GM19099 (cell line): ENCODE measurements around the gene IL1RL1.

Source experiments
- POLR2A ChIP-seq: IDR thresholded peaks from 3 replicates; pipeline ENCODE4 v1.6.1; 2011; ENCODE audit warnings: low read depth; ENCODE audit not compliant: insufficient read length; ENCODE audit errors: extremely low read depth

The IL1RL1 gene

GRCh38 chr2:102345329-102345920, 34.1 kb downstream of the IL1RL1 start:
- TF ChIP-seq POLR2A, result no peak

DNA sequence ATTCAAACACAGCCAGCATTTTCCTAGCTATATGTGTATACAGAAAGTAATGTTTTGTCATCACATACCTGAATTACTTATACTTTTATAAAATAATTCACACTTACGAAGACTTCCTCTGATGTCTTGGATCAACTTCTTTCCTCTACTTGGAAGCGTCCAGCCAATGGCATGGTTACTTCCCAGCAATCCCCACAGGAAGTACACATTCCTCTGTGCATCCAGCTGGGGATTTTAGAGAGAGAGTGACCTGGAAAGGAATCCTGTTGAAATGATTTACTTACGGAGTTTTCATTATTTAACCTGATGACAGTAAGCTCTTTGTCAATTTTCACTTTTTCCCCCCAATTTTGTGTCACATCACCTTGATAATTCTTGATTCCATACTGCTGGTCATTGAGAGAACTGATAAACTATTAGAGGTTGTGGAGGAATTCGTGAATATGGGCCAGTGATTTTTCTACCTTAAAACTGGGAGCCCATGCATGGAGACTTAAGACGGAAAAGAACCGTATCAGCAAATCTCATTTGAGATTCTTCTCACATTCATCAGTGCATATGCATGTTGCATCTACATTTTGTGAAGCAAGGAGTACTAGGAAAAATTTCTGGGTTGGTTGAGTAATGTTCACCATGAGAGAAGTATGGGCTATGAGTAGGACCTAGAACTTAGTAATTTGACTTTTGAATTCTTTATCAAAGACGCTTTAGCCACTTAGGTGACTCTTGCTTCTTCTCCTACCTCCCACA, 35.2 kb downstream of the IL1RL1 start:
- no peak for TF ChIP-seq POLR2A

DNA sequence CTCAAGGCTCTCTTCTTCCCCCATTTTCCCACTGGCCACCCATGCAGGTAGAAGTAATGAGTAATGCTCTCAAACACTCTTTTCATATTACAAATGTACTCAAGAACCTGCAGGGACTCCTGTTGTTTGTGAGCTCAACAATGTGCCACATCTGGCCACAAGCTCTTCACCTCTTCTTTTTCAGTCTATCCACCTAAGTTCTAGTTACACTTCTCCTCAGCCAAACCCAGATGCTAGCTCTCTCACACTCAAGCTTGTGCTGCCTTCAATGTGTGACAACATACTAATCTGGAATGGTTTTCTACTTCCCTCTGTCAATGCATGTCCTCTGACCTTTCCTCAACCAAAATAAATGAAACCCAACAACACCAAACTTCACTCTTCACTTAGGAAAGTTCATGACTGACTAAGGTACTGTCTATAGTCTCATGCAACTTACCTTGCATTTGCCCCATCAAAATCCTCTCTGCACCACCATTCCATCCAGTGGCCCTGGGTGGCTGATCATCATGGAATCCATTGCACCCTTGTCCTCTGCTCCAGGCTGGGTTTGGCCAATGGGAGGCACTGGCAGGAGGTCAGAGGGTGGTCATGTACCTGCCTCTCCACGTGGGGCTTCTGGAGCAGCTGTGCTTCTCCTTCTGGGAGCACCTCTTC, 38.9 kb downstream of the IL1RL1 start:
- no peak for TF ChIP-seq POLR2A

DNA sequence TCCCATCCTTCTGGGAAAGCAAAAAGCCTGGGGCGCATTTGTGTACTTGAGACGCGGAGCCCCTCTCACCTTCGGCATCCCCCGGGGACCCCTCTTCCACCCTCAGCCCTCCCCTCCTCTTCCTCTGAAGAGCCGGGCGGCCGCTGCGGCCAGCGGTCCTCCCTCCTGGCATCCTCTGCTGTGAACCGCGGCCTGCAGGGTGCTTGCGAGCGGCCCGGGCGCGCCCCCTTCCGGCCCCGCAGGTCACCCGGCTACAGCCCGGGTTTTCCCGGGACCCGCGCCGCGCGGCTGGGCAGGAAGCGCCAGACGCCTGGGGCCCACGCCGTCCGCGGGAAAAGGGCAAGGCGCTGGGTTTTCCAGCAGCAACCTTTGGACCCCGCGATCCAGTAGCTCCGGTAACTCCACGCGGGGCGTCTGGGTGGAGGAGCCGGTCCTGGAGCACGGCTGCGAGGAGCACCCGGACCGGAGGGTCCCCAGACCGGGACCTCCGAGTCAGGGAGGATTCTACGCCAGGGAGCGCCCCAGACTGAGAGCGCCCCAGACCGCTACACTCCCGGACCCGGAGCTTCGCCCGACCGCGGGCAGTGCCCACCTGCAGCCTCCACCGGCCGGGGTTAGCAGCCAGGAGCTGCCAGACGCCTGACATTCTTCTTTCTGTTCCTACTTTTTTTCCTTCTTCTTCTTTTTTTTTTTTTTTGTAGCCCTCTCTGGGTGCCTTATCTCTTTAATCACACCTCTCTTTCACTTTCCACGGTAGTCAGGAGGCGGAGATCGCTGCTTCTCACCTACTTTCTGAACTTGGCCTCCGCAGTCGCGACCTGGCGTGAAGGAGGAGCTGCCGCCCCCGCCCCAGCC, 44.4 kb downstream of the IL1RL1 start, which contains the start of gene IL18R1:
Gene IL18R1, plus strand, starts transcription at position 271 of the 855 bp plus-strand sequence. CDS start 6,865 bp downstream, outside the sequence.
- TF ChIP-seq POLR2A, result no peak

GRCh38 chr2:102356381-102356712, 45.0 kb downstream of the IL1RL1 start:
- TF ChIP-seq POLR2A, result no peak

- TF ChIP-seq POLR2A, result no peak
These were observed 45.4 kb downstream of the IL1RL1 start for GRCh38 chr2:102356741-102357140.

DNA sequence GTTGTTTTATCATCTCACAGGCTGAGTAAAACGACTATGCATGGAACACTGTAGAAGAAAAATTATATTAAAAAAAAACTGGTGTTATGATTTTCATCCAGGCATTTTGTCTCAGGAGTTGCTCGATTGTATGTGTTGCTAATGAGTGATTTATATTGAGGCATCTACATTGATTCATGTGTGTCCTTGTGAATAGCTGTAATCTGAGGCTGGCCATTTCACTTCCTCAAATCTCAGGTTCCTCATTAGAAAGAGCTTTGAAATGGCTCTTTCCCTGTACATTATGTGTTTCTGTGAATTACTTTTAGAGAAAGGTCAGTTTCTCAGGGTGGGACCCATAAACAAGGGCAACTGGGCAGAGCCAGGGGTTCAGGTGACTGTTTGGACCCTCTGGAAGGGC, 46.6 kb downstream of the IL1RL1 start:
- TF ChIP-seq POLR2A, result no peak

DNA sequence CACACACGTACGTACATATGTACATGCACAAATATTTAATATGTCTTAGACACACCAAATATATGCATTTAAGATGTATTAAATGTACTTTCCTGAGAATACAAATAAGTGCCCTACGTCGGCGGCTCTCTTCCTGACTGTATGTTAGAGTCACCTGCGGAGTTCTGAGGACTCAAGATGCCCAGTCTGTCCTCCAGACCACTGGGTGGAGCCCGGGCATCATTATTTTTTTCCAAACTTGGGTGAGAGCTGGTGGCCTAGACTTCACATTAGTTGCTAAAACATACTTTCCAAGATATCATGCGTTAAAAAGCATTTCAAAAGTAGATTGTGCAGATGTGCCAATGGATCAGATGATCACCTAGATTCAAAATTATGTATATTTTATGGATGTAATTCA, 47.1 kb downstream of the IL1RL1 start:
- TF ChIP-seq POLR2A, result no peak

DNA sequence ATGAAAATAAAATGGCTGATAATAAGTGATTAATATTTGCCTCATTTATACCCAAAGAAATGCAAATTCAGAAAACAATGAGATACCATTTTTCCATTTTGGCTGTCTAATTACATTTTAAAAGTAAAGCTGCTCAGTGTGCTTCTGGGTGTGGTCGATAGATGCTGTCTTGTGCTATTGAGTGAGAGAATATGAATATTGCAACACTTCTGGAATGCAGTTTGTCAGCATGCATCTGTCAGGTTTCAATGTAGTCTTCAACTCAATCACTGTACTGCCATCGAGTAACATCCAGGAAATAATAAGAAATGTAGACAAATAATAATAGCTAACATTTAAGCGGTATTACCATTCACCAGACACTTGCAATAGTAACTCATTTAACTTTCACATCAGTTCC, 48.2 kb downstream of the IL1RL1 start:
- TF ChIP-seq POLR2A, result no peak

DNA sequence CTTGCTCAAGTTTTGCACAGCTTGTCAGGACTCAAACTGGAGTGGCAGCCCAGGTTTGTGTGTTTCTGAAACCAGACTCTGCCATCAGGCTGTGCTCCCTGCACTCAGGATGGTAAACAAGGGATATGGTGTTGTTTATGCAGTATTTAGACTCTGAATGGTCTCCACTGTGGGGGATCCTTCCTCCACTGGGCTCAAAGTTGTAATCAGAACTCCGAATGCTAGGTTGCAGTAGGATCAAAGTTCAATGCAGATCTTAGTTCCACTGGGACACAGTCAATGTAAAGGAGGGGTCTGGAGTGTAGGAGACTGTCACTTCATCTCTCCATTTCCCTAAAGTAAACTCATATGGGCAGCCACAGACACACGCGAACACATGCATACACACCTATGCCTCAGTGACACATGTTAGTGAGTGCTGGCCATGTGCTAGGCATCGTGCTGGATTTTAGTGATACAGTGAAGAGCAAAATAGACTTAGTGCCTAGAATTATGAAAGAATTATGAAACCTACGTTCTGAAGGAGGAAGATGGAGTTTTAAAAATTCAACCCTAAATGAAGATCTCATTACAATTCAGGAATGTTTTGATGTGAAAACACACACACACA, 50.4 kb downstream of the IL1RL1 start:
- no peak for TF ChIP-seq POLR2A

DNA sequence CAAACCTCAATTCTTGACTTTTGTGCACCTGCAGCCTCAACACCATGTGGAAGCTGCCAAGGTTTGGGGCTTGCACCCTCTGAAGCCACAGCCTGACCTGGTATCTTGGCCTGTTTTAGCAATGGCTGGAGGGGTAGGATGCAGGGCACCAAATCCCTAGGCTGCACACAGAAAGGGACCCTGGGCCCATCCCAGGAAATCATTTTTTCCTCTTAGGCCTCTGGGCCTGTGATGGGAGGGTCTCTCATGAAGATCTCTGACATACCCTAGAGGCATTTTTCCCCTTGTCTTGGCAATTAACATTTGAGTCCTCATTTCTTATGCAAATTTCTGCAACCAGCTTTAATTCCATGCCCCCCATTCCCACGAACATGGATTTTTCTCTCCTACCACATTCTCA, 54.4 kb downstream of the IL1RL1 start:
- TF ChIP-seq POLR2A, result no peak

DNA sequence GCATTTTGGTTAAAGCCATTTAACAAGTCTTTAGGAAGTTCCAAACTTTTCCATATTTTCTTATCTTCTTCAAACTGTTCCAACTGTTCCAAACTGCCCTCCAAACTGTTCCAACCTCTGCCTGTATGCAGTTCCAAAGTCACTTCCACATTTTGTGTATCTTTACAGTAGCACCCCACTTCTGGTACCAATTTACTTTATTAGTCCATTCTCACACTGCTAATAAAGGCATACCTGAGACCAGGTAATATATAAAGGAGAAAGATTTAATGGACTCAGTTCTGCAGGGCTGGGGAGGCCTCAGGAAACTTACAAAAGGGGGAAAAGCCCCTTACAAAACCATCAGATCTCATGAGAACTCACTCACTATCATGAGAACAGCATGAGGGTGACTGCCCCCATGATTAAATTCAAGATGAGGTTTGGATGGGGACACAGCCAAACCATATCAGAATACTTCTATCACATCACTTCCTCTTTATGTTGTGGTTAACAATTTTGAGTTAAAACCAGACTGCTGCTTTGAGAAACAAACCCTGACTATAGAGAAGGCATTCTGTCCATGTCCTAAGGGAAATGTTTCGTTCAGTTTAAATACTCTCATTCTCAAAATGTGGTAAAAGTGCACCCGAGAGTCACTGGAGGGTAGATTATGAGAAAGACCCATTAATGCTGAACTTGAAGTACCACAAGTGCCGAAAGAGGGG, 55.2 kb downstream of the IL1RL1 start:
- TF ChIP-seq POLR2A, result no peak

GRCh38 chr2:102367331-102367971, 56.1 kb downstream of the IL1RL1 start:
- no peak for TF ChIP-seq POLR2A

DNA sequence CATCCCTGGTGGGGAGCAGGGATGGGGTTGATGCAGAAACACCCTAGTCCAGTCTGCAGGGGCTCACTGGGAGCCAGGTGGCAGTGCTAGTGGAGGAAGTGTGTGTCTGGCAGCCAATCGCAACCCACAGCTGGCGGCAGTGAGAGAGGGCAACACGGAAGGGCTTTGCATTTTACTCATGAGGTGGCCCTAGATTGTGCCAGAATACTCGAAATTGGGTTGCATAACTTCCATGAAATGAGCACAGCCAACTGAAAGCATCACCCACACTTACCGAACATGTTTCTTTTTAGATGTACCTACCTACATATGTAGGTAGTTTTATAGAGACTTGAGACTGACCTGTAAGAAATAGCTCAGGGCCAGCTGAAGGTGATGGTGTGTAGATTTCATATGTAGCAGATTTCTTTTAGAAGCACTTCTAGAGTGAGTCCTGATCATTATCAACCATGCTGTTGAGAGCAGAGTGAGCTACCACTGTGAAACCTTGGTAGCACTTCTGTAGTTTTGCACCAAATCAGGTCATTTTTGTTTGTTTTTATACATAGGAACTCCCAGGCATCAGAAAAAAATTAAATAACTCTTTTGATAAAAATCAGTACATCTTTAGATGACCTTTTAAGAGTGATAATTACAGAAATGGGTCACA, 57.2 kb downstream of the IL1RL1 start:
- TF ChIP-seq POLR2A, result no peak

GRCh38 chr2:102369866-102370265, 58.5 kb downstream of the IL1RL1 start:
- no peak for TF ChIP-seq POLR2A
